ENCODE measurements around the gene SYNRG. TPM values are rescaled to one million over a fixed set of nuclear protein-coding genes. Genes with fewer than 3 reads are reported as not detected.
A peak's percentile ranks its signal among the peaks of the same experiment; 100 is the strongest.

SYNRG gene
- polyA plus RNA-seq, 1 donor: 30.0 TPM

GRCh38 chr17:37494971-37495370, 114.2 kb downstream of the SYNRG start:
- no peak for DNase-seq

- no peak for DNase-seq
Observed at GRCh38 chr17:37494401-37494831, 114.8 kb downstream of the SYNRG start.

DNA sequence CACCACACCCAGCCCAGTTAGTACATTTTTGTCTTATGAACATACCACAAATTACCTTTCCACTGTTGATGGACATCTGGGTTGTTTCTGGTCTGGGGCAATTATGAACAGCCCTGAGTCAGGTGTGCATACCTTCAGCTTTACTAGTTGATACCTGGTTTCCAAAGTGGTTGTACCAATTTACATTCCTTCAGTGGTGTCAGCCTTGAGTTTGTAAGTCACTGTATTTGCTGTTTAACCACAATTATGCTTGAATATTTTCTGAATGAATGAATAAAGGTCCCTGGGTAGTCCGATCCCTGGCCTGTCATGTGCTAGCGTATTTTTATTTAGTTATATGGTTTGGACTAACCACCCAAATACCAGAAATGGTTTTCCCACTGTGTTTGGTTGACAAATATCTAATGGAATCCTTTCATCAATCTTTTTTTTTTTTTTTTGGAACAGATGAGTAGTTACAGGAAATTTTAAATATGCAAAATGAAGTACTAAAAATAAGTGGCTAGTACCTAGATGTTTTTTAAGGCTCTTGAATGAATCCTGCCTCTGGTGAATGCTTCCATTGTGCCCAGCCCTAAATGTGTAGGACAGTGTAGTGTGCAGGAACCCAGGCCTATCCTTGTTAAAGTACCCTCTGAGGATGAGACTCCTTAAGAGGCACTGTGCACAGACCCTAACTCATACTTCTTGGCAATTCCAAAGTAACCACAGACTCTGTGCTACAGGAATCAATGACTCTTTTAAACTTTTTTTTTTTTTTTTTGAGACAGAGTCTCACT, 115.8 kb downstream of the SYNRG start:
- DNase-seq: no peak

- DNase-seq: no peak
Observed at GRCh38 chr17:37492167-37492566, 117.1 kb downstream of the SYNRG start.

- no peak for DNase-seq
Observed at GRCh38 chr17:37490638-37491614, 118.3 kb downstream of the SYNRG start.

- DNase-seq: peak; percentile 53
Observed at GRCh38 chr17:37490022-37490587, 119.1 kb downstream of the SYNRG start.

GRCh38 chr17:37489197-37490001, 119.8 kb downstream of the SYNRG start, which contains the start of gene DUSP14:
Gene DUSP14 (plus strand): TSS chr17:37489891. CDS start chr17:37512273, 22,382 bp downstream.
- DNase-seq: peak; percentile 90

DNA sequence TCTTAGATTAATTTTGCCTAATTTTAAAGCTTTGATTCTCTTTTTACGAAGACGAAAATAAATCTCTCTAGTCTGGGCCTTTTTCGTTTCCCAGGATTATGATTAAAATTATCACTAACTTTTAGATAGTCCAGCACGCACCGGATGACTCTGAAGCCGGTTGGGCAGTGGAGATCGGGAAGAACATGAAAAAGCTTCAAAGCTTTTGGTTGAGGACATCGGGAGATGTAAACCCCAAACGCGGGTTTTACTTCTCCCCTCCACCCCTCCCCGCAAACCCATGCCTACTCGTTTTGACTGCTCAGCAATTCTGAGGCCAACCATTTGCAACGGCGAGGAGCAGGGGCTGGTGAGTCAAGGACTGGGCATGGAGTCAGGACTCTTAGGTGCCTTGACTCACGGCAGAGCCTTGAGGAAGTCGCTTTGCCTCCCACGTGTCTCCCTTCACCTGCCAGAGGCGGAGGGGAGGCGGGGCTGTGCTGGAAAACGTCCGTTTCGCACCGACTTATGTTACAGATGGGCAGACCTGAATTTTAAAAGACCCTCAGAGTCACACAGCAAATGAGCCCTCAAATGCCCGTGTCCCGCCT, 120.5 kb downstream of the SYNRG start:
- peak; percentile 45 for DNase-seq

GRCh38 chr17:37488009-37488604, 121.1 kb downstream of the SYNRG start:
- peak; percentile 55 for DNase-seq

GRCh38 chr17:37485938-37486570, 123.2 kb downstream of the SYNRG start:
- DNase-seq: no peak

GRCh38 chr17:37483311-37484039, 125.7 kb downstream of the SYNRG start:
- peak; percentile 53 for DNase-seq

GRCh38 chr17:37481001-37481665, 128.1 kb downstream of the SYNRG start:
- DNase-seq: no peak

DNA sequence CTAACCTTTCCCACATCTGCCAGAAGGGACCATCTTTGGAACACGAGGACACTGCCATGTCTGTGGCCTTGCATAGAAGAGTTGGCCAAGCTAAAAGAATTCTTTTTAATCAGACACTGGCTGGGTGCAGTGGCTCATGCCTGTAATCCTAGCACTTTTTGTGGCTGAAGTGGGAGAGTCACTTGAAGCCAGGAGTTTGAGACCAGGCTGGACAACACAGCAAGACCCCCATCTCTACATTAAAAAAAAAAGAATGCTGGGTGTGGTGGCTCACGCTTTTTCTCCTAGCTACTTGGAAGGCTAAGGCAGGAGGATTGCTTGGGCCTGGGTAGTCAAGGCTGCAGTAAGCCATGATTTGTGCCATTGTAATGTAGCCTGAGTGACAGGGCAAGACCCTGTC, 128.8 kb downstream of the SYNRG start:
- DNase-seq: no peak

- DNase-seq: no peak
Observed at GRCh38 chr17:37479025-37479424, 130.2 kb downstream of the SYNRG start.

- no peak for DNase-seq
Observed at GRCh38 chr17:37478187-37478586, 131.0 kb downstream of the SYNRG start.

DNA sequence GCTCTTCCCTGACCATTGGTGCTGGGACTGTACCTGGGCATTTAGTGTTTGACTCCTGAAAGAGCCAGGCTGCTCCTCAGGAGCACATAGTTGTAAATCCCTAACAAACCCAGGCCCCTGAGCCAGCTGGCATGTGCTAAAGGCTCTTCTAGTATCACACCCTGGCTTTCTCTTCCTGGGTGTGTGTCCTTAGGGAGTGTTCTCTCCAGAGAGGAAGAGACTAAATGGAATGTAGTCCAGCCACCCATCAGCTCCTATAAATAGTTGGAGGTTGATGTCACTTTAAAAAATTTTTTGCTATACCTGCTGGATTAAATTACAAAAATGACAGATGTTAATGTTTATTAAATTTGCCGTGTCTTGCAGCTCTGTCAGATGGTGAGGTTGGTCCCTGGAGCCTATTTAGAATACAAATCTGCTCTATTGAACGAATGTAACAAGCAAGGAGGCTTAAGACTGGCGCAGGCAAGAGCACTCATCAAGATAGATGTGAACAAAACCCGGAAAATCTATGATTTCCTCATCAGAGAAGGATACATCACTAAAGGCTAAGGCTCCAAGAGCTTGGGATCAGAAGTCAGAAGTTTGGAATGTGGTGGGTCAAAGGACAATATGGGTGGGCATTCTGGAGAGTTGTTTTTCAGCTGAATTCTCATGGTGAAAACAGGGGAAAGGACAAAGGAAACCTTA, 132.6 kb downstream of the SYNRG start:
- DNase-seq: no peak

- DNase-seq: no peak
Observed at GRCh38 chr17:37475731-37476420, 133.3 kb downstream of the SYNRG start.

DNA sequence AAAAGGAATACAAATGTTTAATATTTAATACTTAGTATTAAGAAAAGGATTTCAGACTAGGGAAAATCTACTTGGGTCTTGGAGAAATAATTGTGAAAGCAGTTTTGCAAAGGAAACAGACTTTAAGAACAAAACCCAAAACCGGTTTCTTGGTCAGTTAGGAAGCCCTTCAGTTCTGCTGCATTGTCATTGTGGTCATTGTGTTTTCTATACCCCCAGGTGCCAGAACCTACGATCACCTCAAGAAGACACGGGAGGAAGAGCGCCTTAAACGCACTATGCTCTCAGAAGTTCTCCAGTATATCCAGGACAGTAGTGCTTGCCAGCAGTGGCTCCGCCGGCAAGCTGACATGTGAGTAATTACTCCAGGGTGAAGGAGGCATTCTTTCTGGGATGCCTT, 139.0 kb downstream of the SYNRG start:
- no peak for DNase-seq
